GM12878 (cell line): ENCODE data around the gene ARRDC5. TPM values are rescaled to one million over a fixed set of nuclear protein-coding genes. Genes with fewer than 3 reads are reported as not detected.

Experiments
- ATAC-seq: fragments of 200-7000 bp; cut with Tn5 transposase; 3 replicates; pipeline ENCODE4 v1.9.1; 2020; ENCODE audit warnings: mild to moderate bottlenecking, moderate library complexity
- BruUV-seq: library from RNA; stranded (reverse); fragments of 400-500 nt; replicated peaks from 2 replicates; lab custom pipeline; 2021; lab: Mats Ljungman, UMichigan
- CTCF ChIA-PET: fragments of 300-600 bp; sonication (Branson Sonifier 250); formaldehyde crosslinking; extraction: SDS; loops from one replicate; lab custom pipeline; 2021; ENCODE audit warnings: inconsistent platforms; lab: Yijun Ruan, JAX
- POLR2A ChIA-PET: fragments of 350-600 bp; formaldehyde crosslinking; extraction: SDS; loops from one replicate; lab custom pipeline; 2021; ENCODE audit warnings: inconsistent platforms; lab: Charles Lee
- RAD21 ChIA-PET: fragments of 300-600 bp; sonication (Branson Sonifier 250); formaldehyde crosslinking; loops from one replicate; lab custom pipeline; 2023; ENCODE audit warnings: antibody characterized with exemption; ENCODE audit not compliant: unreplicated experiment; lab: Charles Lee
- SMC1A ChIA-PET: fragments of 300-600 bp; sonication (Branson Sonifier 250); formaldehyde crosslinking; loops from one replicate; lab custom pipeline; 2023; ENCODE audit not compliant: unreplicated experiment, uncharacterized antibody; lab: Charles Lee
- DNase-seq: peaks from one replicate; pipeline ENCODE4 v3.0.0-alpha.2; 2011; ENCODE audit warnings: low read depth, low spot score
- FAIRE-seq: peaks from 3 replicates; lab custom pipeline; 2011; peaks lifted over from hg19 to GRCh38; lab: Jason Lieb, UNC
- H2AFZ ChIP-seq: 2 replicates; pipeline ENCODE4 v1.6.0; 2011; ENCODE audit warnings: low read depth, low read length, control low read depth; ENCODE audit not compliant: control insufficient read depth
- H3K27ac ChIP-seq: 2 replicates; pipeline ENCODE4 v1.5.1; 2011; ENCODE audit warnings: control low read depth; ENCODE audit not compliant: control insufficient read depth, insufficient read depth
- H3K27me3 ChIP-seq, 2 experiments: replicated peaks in 1 of 2; 2 replicates each; pipeline versions ENCODE4 v1.6.0 to v1.6.1; 2011; ENCODE audit warnings: low read length in 1 of 2; ENCODE audit not compliant: control insufficient read depth in 2 of 2, insufficient read depth in 2 of 2
- H3K36me3 ChIP-seq, 2 experiments: 2 replicates each; pipeline ENCODE4 v1.5.1; 2011; ENCODE audit warnings: low read length in 1 of 2; ENCODE audit not compliant: control insufficient read depth in 2 of 2, insufficient read depth in 2 of 2
- H3K4me1 ChIP-seq: 2 replicates; pipeline ENCODE4 v1.6.1; 2011; ENCODE audit warnings: mild to moderate bottlenecking, low read length, moderate library complexity, mixed read lengths; ENCODE audit not compliant: control insufficient read depth, insufficient read depth
- H3K4me2 ChIP-seq: 2 replicates; pipeline ENCODE4 v1.6.0; 2011; ENCODE audit warnings: control low read depth; ENCODE audit not compliant: control insufficient read depth, insufficient read depth
- H3K4me3 ChIP-seq: fragments of 200-600 bp; sonication (generic); 2 replicates; pipeline ENCODE4 v1.5.1; 2016
- H3K79me2 ChIP-seq: 2 replicates; pipeline ENCODE4 v1.6.0; 2011; ENCODE audit warnings: low read length; ENCODE audit not compliant: control insufficient read depth, insufficient read depth
- H3K9ac ChIP-seq: 2 replicates; pipeline ENCODE4 v1.8.0; 2011; ENCODE audit warnings: low read length, control low read depth, mixed read lengths; ENCODE audit not compliant: control insufficient read depth, insufficient read depth
- H3K9me3 ChIP-seq: replicated peaks from 3 replicates; pipeline ENCODE4 v1.5.1; 2011; ENCODE audit warnings: mild to moderate bottlenecking, low read length; ENCODE audit not compliant: control insufficient read depth, insufficient read depth
- H4K20me1 ChIP-seq: 2 replicates; pipeline ENCODE4 v1.6.0; 2011; ENCODE audit not compliant: control insufficient read depth, insufficient read depth
- ATF7 ChIP-seq: fragments of 450-650 bp; IDR thresholded peaks from 2 replicates; pipeline ENCODE4 v1.6.1; 2016; ENCODE audit warnings: low read depth, mild to moderate bottlenecking
- BRCA1 ChIP-seq: IDR thresholded peaks from 2 replicates; pipeline ENCODE4 v1.6.1; 2011; ENCODE audit warnings: low read depth, low read length, improper control_type of control experiment
- CBX5 ChIP-seq: sonication (generic); IDR thresholded peaks from 2 replicates; pipeline ENCODE4 v1.6.1; 2016; ENCODE audit warnings: low read depth, moderate library complexity, mild to moderate bottlenecking, inconsistent platforms
- CHD1 ChIP-seq: IDR thresholded peaks from 2 replicates; pipeline ENCODE4 v1.6.1; 2012; ENCODE audit warnings: low read depth, low read length, improper control_type of control experiment
- EZH2 ChIP-seq: IDR thresholded peaks from 2 replicates; pipeline ENCODE4 v1.6.1; 2012; ENCODE audit warnings: low read depth, mild to moderate bottlenecking, control low read depth, inconsistent platforms, low read length, borderline replicate concordance; ENCODE audit not compliant: control insufficient read depth
- MXI1 ChIP-seq: fragments of 150-350 bp; IDR thresholded peaks from 2 replicates; pipeline ENCODE4 v1.6.1; 2011; ENCODE audit warnings: low read depth, mild to moderate bottlenecking, inconsistent platforms, low read length, improper control_type of control experiment
- NBN ChIP-seq: fragments of 450-650 bp; IDR thresholded peaks from 2 replicates; pipeline ENCODE4 v1.6.1; 2016
- POU2F2 ChIP-seq: IDR thresholded peaks from 3 replicates; pipeline ENCODE4 v1.6.1; 2011; ENCODE audit warnings: low read depth, mild to moderate bottlenecking, low read length, borderline replicate concordance
- RBBP5 ChIP-seq: fragments of 200-600 bp; sonication (generic); conservative IDR thresholded peaks from 2 replicates; pipeline ENCODE4 v1.6.1; 2016
- STAT1 ChIP-seq: fragments of 450-650 bp; conservative IDR thresholded peaks from 2 replicates; pipeline ENCODE4 v1.6.1; 2014; ENCODE audit warnings: antibody characterized with exemption, mild to moderate bottlenecking
- TAF1 ChIP-seq: IDR thresholded peaks from 2 replicates; pipeline ENCODE4 v1.6.1; 2011; ENCODE audit warnings: mild to moderate bottlenecking, low read depth, low read length, borderline replicate concordance
- TCF3 ChIP-seq: IDR thresholded peaks from 2 replicates; pipeline ENCODE4 v1.6.1; 2012; ENCODE audit warnings: low read depth, mild to moderate bottlenecking, low read length, borderline replicate concordance; ENCODE audit not compliant: insufficient read depth
- TCF7 ChIP-seq: IDR thresholded peaks from 2 replicates; pipeline ENCODE4 v1.6.1; 2014; ENCODE audit warnings: antibody characterized with exemption, borderline replicate concordance
- WGBS: methylation state at CpG from one replicate; pipeline ENCODE4 v1.1.6; 2016; ENCODE audit warnings: low lambda C conversion rate; ENCODE audit not compliant: insufficient replicate concordance, insufficient coverage; ENCODE audit errors: missing lambda C conversion rate; 5-methylcytosine and 5-hydroxymethylcytosine counted together
- in situ Hi-C: fragments of 300-500 bp; cut with MboI; formaldehyde crosslinking; loops from 9 replicates; pipeline ENCODE4 v1.14.3; 2018; ENCODE audit warnings: mixed read lengths
- intact Hi-C: fragments of 100-400 bp; cut with micrococcal nuclease; formaldehyde crosslinking; loops from one replicate; pipeline ENCODE4 v1.14.2; 2022; ENCODE audit not compliant: unreplicated experiment
- polyA plus RNA-seq, 11 experiments: library from polyadenylated mRNA; depleted of rRNA in 4 of 11; unstranded in 6 of 11; stranded (reverse) in 5 of 11; fragments of >200 nt; fragmentation: Nextera tagmentation in 4 of 11; fragmentation: Illumina TruSeq in 1 of 11; extraction: Ambion mirVana in 4 of 11; extraction: Trizol in 1 of 11; gene quantifications; 1 replicate in 1 of 11; 2 replicates in 10 of 11; pipeline versions ENCODE4 v1.2.1 to v1.2.3, GENCODE V29; 2011 to 2016; ENCODE audit warnings: inconsistent platforms in 2 of 11, missing spikeins in 2 of 11, low read depth in 1 of 11
- total RNA-seq, 4 experiments: library from RNA; depleted of rRNA in 3 of 4; stranded (reverse); fragments of >200 nt in 3 of 4; fragmentation: Illumina TruSeq in 1 of 4; extraction: Trizol in 1 of 4; gene quantifications; 2 replicates each; pipeline versions ENCODE4 v1.2.1 to v1.2.3, GENCODE V29; 2013 to 2021
- TF ChIP-seq, protein P1 (sequence below): fragments of 450-650 bp; IDR thresholded peaks from 2 replicates; pipeline ENCODE4 v1.6.1; 2016; ENCODE audit warnings: mild to moderate bottlenecking
- TF ChIP-seq, protein P2 (sequence below): fragments of 450-650 bp; IDR thresholded peaks from 2 replicates; pipeline ENCODE4 v1.6.1; 2017; ENCODE audit warnings: mild to moderate bottlenecking, moderate library complexity
- TF ChIP-seq, protein P3 (sequence below): fragments of 450-650 bp; IDR thresholded peaks from 2 replicates; pipeline ENCODE4 v1.6.1; 2017; ENCODE audit warnings: low read depth, mild to moderate bottlenecking, moderate library complexity
- TF ChIP-seq, protein P4 (sequence below): IDR thresholded peaks from 2 replicates; pipeline ENCODE4 v1.6.1; 2012; ENCODE audit warnings: low read depth, low read length, improper control_type of control experiment

The ARRDC5 gene
- total and polyA plus RNA-seq, 10 of the 15 experiments (the other 5 are each of a cell fraction or from before 2014, with no cell fraction given), result 0.03 to 0.38 (median 0.12) TPM; not detected in 2

DNA sequence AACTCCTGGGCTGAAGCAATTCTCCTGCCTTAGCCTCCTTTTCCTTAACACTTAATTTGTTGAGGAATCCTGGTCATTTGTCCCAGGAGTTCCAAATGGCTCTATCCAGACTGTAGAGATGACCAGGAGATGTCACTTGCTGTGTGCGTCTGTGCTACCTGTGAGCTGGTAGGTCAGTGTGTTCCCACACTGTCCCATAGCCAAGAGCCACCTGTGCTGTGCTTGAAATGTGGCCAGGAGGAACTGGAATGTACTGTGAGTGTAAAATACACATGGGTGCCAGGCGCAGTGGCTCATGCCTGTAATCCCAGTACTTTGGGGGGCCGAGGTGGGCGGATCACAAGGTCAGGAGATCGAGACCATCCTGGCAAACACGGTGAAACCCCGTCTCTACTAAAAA, 36.8 kb upstream of the ARRDC5 start:
- Histone ChIP-seq H3K4me2 (no peak overlapping the region), H3K27ac (no peak overlapping the region), H3K4me3 (no peak overlapping the region), H3K36me3 (peaks cover 12 to 29% of the 10 kb centered on the region in 2 experiments; a peak in 3 of 4 replicates), H3K4me1 (no peaks in the 10 kb centered on the region), H3K27me3 (no peaks in the 10 kb centered on the region), H3K9me3 (no peaks in the 10 kb centered on the region), H2AFZ (no peak overlapping the region), H3K9ac (no peak overlapping the region), H4K20me1 (no peaks in the 10 kb centered on the region; the same call in 1 of the 2 replicates), H3K79me2 (no peaks in the 10 kb centered on the region)
- DNase-seq (no peak), ATAC-seq (no peak), FAIRE-seq (no peak)
- WGBS, result 91% methylated on average over 7 of the region's 7 CpGs
- POLR2A ChIA-PET, result interaction anchor here (0.6 kb wide), 1 partner anchor 10 kb away, joined by 5 read pairs; no protein-coding TSS in a partner anchor
- RAD21 ChIA-PET, result no interaction called here
- intact Hi-C loops, result no loop called here
- in situ Hi-C loops, result no loop called here
- CTCF ChIA-PET, result no interaction called here
- SMC1A ChIA-PET, result interaction anchor here (0.6 kb wide), 1 partner anchor 9 kb away, joined by 3 read pairs; no protein-coding TSS in a partner anchor
- no TSS peak for BruUV-seq
- TF ChIP-seq NBN (no peak), ATF7 (no peak), STAT1 (no peak), TCF7 (no peak), TCF3 (no peak), RBBP5 (no peak), CBX5 (no peak), TAF1 (no peak), EZH2 (no peak), CHD1 (no peak), MXI1 (no peak), BRCA1 (no peak), POU2F2 (no peak)
- TF ChIP-seq, protein P1, sequence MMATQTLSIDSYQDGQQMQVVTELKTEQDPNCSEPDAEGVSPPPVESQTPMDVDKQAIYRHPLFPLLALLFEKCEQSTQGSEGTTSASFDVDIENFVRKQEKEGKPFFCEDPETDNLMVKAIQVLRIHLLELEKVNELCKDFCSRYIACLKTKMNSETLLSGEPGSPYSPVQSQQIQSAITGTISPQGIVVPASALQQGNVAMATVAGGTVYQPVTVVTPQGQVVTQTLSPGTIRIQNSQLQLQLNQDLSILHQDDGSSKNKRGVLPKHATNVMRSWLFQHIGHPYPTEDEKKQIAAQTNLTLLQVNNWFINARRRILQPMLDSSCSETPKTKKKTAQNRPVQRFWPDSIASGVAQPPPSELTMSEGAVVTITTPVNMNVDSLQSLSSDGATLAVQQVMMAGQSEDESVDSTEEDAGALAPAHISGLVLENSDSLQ, result no peak
- TF ChIP-seq, protein P2, sequence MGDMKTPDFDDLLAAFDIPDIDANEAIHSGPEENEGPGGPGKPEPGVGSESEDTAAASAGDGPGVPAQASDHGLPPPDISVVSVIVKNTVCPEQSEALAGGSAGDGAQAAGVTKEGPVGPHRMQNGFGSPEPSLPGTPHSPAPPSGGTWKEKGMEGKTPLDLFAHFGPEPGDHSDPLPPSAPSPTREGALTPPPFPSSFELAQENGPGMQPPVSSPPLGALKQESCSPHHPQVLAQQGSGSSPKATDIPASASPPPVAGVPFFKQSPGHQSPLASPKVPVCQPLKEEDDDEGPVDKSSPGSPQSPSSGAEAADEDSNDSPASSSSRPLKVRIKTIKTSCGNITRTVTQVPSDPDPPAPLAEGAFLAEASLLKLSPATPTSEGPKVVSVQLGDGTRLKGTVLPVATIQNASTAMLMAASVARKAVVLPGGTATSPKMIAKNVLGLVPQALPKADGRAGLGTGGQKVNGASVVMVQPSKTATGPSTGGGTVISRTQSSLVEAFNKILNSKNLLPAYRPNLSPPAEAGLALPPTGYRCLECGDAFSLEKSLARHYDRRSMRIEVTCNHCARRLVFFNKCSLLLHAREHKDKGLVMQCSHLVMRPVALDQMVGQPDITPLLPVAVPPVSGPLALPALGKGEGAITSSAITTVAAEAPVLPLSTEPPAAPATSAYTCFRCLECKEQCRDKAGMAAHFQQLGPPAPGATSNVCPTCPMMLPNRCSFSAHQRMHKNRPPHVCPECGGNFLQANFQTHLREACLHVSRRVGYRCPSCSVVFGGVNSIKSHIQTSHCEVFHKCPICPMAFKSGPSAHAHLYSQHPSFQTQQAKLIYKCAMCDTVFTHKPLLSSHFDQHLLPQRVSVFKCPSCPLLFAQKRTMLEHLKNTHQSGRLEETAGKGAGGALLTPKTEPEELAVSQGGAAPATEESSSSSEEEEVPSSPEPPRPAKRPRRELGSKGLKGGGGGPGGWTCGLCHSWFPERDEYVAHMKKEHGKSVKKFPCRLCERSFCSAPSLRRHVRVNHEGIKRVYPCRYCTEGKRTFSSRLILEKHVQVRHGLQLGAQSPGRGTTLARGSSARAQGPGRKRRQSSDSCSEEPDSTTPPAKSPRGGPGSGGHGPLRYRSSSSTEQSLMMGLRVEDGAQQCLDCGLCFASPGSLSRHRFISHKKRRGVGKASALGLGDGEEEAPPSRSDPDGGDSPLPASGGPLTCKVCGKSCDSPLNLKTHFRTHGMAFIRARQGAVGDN, result no peak
- TF ChIP-seq, protein P3, sequence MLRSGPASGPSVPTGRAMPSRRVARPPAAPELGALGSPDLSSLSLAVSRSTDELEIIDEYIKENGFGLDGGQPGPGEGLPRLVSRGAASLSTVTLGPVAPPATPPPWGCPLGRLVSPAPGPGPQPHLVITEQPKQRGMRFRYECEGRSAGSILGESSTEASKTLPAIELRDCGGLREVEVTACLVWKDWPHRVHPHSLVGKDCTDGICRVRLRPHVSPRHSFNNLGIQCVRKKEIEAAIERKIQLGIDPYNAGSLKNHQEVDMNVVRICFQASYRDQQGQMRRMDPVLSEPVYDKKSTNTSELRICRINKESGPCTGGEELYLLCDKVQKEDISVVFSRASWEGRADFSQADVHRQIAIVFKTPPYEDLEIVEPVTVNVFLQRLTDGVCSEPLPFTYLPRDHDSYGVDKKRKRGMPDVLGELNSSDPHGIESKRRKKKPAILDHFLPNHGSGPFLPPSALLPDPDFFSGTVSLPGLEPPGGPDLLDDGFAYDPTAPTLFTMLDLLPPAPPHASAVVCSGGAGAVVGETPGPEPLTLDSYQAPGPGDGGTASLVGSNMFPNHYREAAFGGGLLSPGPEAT, result no peak
- TF ChIP-seq, protein P4, sequence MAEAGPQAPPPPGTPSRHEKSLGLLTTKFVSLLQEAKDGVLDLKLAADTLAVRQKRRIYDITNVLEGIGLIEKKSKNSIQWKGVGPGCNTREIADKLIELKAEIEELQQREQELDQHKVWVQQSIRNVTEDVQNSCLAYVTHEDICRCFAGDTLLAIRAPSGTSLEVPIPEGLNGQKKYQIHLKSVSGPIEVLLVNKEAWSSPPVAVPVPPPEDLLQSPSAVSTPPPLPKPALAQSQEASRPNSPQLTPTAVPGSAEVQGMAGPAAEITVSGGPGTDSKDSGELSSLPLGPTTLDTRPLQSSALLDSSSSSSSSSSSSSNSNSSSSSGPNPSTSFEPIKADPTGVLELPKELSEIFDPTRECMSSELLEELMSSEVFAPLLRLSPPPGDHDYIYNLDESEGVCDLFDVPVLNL, result no peak
